GM12878 (cell line): Measurements from ENCODE around the gene GAS2L3. TPM values are rescaled to one million over a fixed set of nuclear protein-coding genes. Genes with fewer than 3 reads are reported as not detected.

Experiments used
- BCL11A ChIP-seq: IDR thresholded peaks from 2 replicates; pipeline ENCODE4 v1.6.1; 2011; ENCODE audit warnings: low read depth, low read length
- HCFC1 ChIP-seq: fragments of 150-350 bp; IDR thresholded peaks from 2 replicates; pipeline ENCODE4 v1.6.1; 2014; ENCODE audit warnings: low read length
- HDGF ChIP-seq: fragments of 450-650 bp; IDR thresholded peaks from 2 replicates; pipeline ENCODE4 v1.6.1; 2016; ENCODE audit warnings: antibody characterized with exemption
- IRF4 ChIP-seq: IDR thresholded peaks from 2 replicates; pipeline ENCODE4 v1.6.1; 2011; ENCODE audit warnings: low read depth, low read length
- KLF5 ChIP-seq: fragments of 450-650 bp; IDR thresholded peaks from 2 replicates; pipeline ENCODE4 v1.6.1; 2014; ENCODE audit warnings: mild to moderate bottlenecking; ENCODE audit not compliant: partially characterized antibody
- MEF2A ChIP-seq: IDR thresholded peaks from 2 replicates; pipeline ENCODE4 v1.6.1; 2011; ENCODE audit warnings: low read depth, mild to moderate bottlenecking, low read length, moderate library complexity; ENCODE audit not compliant: insufficient read depth
- MTA2 ChIP-seq: fragments of 450-650 bp; IDR thresholded peaks from 2 replicates; pipeline ENCODE4 v1.6.1; 2016; ENCODE audit warnings: low read depth, mild to moderate bottlenecking, moderate library complexity
- MYC ChIP-seq: IDR thresholded peaks from 2 replicates; pipeline ENCODE4 v1.6.1; 2011; ENCODE audit warnings: mild to moderate bottlenecking, low read length, moderate library complexity, inconsistent platforms; ENCODE audit not compliant: insufficient read depth, insufficient replicate concordance, insufficient read length, severe bottlenecking
- NFXL1 ChIP-seq: fragments of 450-650 bp; IDR thresholded peaks from 2 replicates; pipeline ENCODE4 v1.6.1; 2017; ENCODE audit warnings: antibody characterized with exemption, mild to moderate bottlenecking, borderline replicate concordance
- NFYA ChIP-seq: IDR thresholded peaks from 2 replicates; pipeline ENCODE4 v1.6.1; 2011; ENCODE audit warnings: low read depth, mild to moderate bottlenecking, low read length, improper control_type of control experiment, borderline replicate concordance
- NR2F1 ChIP-seq: fragments of 450-650 bp; conservative IDR thresholded peaks from 2 replicates; pipeline ENCODE4 v1.6.1; 2017; ENCODE audit warnings: mild to moderate bottlenecking
- RAD21 ChIP-seq: IDR thresholded peaks from 2 replicates; pipeline ENCODE4 v1.6.1; 2011; ENCODE audit warnings: mild to moderate bottlenecking, low read depth, low read length, moderate library complexity; ENCODE audit not compliant: insufficient read depth
- SREBF1 ChIP-seq: IDR thresholded peaks from 2 replicates; pipeline ENCODE4 v1.6.1; 2012; ENCODE audit warnings: mild to moderate bottlenecking, low read length
- SREBF2 ChIP-seq: IDR thresholded peaks from 2 replicates; pipeline ENCODE4 v1.6.1; 2012; ENCODE audit warnings: mild to moderate bottlenecking, low read length
- TARDBP ChIP-seq: IDR thresholded peaks from 2 replicates; pipeline ENCODE4 v1.6.1; 2016; ENCODE audit warnings: borderline replicate concordance
- TCF12 ChIP-seq: IDR thresholded peaks from 2 replicates; pipeline ENCODE4 v1.6.1; 2011; ENCODE audit warnings: low read depth, mild to moderate bottlenecking, low read length
- polyA plus RNA-seq, 11 experiments: library from polyadenylated mRNA; depleted of rRNA in 4 of 11; unstranded in 6 of 11; stranded (reverse) in 5 of 11; fragments of >200 nt; fragmentation: Nextera tagmentation in 4 of 11; fragmentation: Illumina TruSeq in 1 of 11; extraction: Ambion mirVana in 4 of 11; extraction: Trizol in 1 of 11; gene quantifications; 1 replicate in 1 of 11; 2 replicates in 10 of 11; pipeline versions ENCODE4 v1.2.1 to v1.2.3, GENCODE V29; 2011 to 2016; ENCODE audit warnings: inconsistent platforms in 2 of 11, missing spikeins in 2 of 11, low read depth in 1 of 11
- total RNA-seq, 4 experiments: library from RNA; depleted of rRNA in 3 of 4; stranded (reverse); fragments of >200 nt in 3 of 4; fragmentation: Illumina TruSeq in 1 of 4; extraction: Trizol in 1 of 4; gene quantifications; 2 replicates each; pipeline versions ENCODE4 v1.2.1 to v1.2.3, GENCODE V29; 2013 to 2021
- TF ChIP-seq, protein P1 (sequence below): fragments of 150-350 bp; IDR thresholded peaks from 2 replicates; pipeline ENCODE4 v1.6.1; 2016; ENCODE audit warnings: low read depth, low read length
- TF ChIP-seq, protein P2 (sequence below): IDR thresholded peaks from 2 replicates; pipeline ENCODE4 v1.6.1; 2012; ENCODE audit warnings: mild to moderate bottlenecking, low read depth, low read length
- TF ChIP-seq, protein P3 (sequence below): fragments of 450-650 bp; IDR thresholded peaks from 2 replicates; pipeline ENCODE4 v1.6.1; 2017; ENCODE audit warnings: low read depth, mild to moderate bottlenecking, moderate library complexity
- TF ChIP-seq, protein P4 (sequence below): fragments of 450-650 bp; IDR thresholded peaks from 2 replicates; pipeline ENCODE4 v1.6.1; 2018; ENCODE audit warnings: mild to moderate bottlenecking, low read depth, moderate library complexity; ENCODE audit not compliant: partially characterized antibody

The GAS2L3 gene
- total and polyA plus RNA-seq, 10 of the 15 experiments (the other 5 are each of a cell fraction or from before 2014, with no cell fraction given) = 0.46 to 6.6 (median 2.4) TPM

DNA sequence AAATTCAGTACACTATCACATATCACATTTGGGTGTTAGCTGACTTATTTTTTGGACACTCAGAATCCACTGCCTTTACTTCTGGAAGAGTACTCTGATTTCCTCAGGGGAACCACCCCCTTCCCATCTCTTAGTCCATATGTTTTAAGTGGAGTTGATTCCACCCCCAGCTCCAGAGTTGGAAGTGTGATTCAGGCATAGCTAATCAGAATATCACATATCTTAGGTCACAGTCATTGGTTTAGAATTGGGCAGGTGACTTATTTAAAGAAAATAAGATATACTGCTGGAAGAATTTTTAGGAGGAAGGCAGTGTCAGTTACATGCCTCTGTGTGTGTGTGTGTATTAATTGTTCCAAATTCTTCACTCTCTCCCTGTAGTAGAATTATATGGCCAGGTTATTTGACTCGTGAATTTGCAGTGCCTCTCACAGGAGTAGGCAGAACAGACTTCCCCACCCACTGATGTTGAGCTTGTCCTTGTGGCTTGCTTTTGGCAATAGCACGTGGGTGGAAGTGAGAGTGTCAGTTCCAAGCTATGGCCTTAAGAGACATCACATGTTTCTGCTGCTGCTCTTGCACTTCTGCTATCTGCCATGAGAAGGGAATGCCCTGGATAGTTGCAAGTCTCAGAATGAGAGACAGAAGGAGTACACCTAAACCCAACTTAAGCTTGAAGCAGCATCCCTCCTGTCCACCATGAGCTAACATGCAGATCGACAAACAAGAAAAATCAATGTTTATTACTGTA lies 6.4 kb upstream of the GAS2L3 start (continued):
- TF ChIP-seq NFXL1 (no peak), SREBF2 (no peak), HCFC1 (no peak), RAD21 (no peak), TCF12 (no peak), NR2F1 (no peak), MYC (no peak), MEF2A (no peak), BCL11A (0 out of 2 replicates have a peak, but pooled peaks have one; percentile 44), IRF4 (peak; percentile 75), NFYA (no peak), MTA2 (peak; percentile 51), SREBF1 (no peak), KLF5 (no peak), TARDBP (no peak), HDGF (peak; percentile 62; the same call in 1 of the 2 replicates)
- TF ChIP-seq, protein P1, sequence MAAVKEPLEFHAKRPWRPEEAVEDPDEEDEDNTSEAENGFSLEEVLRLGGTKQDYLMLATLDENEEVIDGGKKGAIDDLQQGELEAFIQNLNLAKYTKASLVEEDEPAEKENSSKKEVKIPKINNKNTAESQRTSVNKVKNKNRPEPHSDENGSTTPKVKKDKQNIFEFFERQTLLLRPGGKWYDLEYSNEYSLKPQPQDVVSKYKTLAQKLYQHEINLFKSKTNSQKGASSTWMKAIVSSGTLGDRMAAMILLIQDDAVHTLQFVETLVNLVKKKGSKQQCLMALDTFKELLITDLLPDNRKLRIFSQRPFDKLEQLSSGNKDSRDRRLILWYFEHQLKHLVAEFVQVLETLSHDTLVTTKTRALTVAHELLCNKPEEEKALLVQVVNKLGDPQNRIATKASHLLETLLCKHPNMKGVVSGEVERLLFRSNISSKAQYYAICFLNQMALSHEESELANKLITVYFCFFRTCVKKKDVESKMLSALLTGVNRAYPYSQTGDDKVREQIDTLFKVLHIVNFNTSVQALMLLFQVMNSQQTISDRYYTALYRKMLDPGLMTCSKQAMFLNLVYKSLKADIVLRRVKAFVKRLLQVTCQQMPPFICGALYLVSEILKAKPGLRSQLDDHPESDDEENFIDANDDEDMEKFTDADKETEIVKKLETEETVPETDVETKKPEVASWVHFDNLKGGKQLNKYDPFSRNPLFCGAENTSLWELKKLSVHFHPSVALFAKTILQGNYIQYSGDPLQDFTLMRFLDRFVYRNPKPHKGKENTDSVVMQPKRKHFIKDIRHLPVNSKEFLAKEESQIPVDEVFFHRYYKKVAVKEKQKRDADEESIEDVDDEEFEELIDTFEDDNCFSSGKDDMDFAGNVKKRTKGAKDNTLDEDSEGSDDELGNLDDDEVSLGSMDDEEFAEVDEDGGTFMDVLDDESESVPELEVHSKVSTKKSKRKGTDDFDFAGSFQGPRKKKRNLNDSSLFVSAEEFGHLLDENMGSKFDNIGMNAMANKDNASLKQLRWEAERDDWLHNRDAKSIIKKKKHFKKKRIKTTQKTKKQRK = no peak
- TF ChIP-seq, protein P2, sequence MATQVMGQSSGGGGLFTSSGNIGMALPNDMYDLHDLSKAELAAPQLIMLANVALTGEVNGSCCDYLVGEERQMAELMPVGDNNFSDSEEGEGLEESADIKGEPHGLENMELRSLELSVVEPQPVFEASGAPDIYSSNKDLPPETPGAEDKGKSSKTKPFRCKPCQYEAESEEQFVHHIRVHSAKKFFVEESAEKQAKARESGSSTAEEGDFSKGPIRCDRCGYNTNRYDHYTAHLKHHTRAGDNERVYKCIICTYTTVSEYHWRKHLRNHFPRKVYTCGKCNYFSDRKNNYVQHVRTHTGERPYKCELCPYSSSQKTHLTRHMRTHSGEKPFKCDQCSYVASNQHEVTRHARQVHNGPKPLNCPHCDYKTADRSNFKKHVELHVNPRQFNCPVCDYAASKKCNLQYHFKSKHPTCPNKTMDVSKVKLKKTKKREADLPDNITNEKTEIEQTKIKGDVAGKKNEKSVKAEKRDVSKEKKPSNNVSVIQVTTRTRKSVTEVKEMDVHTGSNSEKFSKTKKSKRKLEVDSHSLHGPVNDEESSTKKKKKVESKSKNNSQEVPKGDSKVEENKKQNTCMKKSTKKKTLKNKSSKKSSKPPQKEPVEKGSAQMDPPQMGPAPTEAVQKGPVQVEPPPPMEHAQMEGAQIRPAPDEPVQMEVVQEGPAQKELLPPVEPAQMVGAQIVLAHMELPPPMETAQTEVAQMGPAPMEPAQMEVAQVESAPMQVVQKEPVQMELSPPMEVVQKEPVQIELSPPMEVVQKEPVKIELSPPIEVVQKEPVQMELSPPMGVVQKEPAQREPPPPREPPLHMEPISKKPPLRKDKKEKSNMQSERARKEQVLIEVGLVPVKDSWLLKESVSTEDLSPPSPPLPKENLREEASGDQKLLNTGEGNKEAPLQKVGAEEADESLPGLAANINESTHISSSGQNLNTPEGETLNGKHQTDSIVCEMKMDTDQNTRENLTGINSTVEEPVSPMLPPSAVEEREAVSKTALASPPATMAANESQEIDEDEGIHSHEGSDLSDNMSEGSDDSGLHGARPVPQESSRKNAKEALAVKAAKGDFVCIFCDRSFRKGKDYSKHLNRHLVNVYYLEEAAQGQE = no peak
- TF ChIP-seq, protein P3, sequence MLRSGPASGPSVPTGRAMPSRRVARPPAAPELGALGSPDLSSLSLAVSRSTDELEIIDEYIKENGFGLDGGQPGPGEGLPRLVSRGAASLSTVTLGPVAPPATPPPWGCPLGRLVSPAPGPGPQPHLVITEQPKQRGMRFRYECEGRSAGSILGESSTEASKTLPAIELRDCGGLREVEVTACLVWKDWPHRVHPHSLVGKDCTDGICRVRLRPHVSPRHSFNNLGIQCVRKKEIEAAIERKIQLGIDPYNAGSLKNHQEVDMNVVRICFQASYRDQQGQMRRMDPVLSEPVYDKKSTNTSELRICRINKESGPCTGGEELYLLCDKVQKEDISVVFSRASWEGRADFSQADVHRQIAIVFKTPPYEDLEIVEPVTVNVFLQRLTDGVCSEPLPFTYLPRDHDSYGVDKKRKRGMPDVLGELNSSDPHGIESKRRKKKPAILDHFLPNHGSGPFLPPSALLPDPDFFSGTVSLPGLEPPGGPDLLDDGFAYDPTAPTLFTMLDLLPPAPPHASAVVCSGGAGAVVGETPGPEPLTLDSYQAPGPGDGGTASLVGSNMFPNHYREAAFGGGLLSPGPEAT = peak; percentile 69
- TF ChIP-seq, protein P4, sequence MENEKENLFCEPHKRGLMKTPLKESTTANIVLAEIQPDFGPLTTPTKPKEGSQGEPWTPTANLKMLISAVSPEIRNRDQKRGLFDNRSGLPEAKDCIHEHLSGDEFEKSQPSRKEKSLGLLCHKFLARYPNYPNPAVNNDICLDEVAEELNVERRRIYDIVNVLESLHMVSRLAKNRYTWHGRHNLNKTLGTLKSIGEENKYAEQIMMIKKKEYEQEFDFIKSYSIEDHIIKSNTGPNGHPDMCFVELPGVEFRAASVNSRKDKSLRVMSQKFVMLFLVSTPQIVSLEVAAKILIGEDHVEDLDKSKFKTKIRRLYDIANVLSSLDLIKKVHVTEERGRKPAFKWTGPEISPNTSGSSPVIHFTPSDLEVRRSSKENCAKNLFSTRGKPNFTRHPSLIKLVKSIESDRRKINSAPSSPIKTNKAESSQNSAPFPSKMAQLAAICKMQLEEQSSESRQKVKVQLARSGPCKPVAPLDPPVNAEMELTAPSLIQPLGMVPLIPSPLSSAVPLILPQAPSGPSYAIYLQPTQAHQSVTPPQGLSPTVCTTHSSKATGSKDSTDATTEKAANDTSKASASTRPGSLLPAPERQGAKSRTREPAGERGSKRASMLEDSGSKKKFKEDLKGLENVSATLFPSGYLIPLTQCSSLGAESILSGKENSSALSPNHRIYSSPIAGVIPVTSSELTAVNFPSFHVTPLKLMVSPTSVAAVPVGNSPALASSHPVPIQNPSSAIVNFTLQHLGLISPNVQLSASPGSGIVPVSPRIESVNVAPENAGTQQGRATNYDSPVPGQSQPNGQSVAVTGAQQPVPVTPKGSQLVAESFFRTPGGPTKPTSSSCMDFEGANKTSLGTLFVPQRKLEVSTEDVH = no peak
